Measurements from ENCODE around the gene SYT3.
"Not testable (repeated sequence)": the region's sequence is repeated elsewhere in the genome, so short reads cannot be mapped to it uniquely, and the experiment has no call there.

The SYT3 gene

DNA sequence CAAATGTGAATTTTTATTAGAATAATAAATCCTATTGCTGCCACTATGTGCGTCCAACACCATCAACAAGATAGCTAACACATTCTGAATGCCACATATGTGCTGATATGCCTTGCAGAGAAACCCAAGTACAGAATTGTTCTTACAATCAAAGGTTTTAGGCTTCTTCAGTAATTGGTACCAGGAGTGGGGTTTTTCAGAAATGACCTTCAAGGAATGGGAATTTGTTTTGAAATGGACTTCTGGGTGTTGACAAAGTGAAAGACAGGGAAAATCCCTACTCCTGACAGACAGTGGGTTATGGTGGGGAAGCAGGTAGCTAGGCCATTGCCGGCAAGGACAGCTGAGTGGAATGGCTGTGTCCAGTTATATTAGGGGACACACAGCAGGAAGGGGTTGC is 5.7 kb downstream of the SYT3 start:
- no peak for DNase-seq

DNA sequence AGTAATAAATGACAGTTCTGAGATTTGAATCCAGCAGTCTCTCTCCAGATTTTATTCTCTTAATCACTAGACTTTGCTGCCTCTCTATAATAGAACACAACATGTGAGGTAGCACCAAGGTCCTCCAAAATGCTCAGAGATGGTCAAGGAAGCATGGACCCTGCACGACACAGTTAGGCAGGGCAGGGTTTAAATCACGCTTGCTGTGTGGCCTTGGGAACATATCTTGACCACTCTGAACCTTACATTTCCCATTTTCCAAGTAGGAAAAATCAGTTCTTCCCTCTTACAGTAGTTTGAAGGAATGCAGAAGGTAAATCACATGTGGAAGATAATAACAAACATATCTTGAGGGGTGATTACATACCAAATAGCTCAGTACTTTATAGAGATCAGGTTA is 6.3 kb downstream of the SYT3 start:
- no peak for DNase-seq

DNA sequence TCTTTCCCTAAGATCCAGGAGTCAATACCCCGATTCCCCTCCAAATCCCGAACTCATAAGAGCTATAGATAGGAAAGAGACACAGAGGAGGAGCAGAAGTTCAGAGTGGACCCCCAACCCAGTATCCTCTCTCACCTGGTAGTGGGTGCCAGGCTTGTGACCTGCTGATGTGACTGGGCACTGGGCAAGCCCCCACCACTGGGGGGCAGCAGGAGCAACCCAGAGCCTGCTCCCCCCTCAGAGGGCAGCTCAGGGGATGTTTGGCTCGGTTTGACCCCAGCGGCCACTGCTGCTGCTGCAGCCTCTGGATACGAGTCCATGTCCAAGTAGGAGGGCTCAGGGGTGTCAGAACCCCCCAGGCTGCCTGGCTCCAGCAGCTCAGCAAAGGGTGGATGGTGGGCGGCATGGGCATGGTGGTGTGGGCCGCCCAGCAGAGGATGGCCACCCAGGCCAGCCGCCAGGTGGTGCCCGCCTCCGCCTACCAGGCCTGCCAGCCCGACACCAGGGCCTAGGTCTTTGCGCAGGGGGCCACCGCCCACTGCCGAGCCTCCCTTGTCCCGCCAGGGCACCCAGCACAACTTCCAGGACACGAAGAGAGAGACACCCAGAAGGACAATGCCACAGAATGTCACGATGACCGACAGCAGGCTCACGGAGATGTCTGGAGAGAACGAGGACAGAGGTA is 7.4 kb downstream of the SYT3 start:
- no peak for DNase-seq

DNA sequence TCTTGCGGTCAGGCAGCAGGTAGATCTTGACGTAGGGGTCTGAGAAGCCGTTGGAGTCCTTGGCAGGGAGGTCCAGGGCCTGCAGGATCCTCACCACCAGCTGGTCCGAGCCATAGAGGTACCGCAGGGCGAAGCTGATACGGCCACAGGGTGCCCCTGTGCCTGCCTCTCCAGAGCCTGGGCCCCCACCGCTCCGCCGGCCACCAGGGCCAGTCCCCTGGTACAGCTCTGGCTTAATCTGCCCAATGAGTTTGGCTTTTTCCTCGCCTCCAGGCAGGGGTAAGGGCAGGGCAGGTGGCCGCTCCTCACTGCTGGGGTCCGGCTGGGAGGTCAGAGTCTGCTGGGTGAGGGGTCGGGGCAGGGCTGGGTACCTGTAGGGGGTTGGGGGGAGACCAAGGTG is 9.9 kb downstream of the SYT3 start:
- DNase-seq = no peak

DNA sequence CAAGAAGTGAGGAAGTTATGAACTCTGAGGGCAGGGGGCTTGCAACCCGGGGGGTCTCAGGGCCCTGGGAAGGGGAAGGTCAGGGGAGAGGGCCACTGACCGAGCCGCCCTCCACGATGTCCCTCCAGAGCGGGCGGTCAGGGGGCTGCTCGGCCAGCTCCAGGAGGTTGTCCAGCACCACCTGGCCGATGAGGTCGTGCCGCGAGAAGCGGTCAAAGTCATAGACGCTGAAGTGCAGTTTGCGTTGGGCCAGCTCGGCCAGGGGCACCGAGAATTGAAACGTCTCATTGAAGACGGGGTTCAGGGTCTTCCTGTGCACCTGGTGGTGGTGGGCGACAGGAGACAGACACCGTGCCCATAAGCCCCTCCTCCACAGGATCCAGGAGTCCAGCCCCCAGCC is 10.5 kb downstream of the SYT3 start:
- no peak for DNase-seq

DNA sequence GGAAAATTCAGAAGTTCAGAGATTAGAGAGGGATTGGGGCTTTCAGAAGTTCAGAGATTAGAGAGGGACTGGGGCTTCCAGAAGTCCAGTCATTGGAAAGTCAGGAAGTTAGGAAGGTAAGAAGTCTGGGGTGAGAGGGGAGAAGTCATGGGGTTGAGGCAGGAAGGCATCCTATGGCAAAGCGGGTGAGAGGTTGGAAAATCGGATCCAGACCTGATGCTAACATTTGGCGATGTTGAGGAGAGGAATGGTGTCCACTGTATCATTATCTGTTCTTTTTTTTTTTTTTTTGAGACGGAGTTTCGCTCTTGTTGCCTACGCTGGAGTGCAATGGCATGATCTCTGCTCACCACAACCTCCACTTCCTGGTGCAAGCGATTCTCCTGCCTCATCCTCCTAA is 11.1 kb downstream of the SYT3 start:
- no peak for DNase-seq

DNA sequence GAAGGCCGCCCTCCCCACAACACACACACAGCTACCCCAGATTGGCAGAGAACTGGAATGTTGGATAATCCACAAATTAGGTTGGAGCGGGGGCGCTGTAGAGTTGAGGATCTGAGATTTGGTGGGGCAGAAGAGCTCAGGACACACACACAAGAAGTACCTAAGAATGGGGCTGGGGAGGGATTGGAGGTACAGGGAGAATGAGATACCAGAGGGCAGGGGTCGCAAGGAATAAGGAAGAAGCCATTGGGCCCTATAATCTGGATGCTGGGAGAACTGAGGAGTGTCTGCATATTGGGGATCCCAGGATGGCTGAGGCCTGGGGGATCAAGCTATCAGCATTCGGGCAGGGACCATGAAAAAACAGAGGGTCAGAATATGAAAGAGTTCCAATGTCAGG is 11.5 kb downstream of the SYT3 start:
- DNase-seq = no peak

DNA sequence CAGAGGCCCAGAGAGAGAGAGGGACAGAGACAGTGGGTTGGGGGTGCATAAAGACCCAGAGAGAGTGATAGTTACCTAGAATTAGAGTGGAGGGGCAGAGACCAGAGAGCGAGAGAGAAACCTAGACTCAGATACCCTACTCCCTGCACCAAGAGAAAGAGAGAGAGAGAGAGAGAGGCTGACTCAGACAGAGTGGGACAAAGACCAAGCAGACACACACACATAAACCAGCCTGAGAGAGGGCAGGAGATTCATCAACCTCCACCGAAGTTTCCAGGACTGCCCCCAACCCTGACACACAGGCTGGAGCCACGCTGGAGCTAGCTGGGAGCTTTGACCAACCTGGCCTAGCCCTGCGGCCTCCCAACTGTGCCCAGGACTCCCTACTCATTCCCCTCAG is 12.9 kb downstream of the SYT3 start:
- no peak for DNase-seq

DNA sequence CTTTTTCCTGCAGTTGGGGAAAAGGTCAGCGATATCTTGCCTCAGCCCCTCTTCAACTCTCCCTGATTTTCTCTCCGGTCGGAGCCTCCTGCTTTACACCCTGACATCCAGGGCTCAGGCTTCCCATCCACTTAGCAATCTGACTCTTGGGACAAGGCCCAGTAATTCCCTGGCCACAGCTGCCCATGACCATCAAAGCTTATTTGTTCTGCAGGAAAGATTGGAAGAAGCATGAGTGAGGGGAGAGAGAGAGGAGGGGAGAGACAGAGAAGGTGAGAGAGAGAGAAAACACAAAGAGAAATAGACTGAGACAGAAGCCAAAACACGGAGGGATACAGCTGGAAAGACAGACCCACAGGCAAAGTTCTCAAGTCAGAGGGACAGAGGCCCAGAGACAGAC is 13.7 kb downstream of the SYT3 start:
- DNase-seq = no peak

DNA sequence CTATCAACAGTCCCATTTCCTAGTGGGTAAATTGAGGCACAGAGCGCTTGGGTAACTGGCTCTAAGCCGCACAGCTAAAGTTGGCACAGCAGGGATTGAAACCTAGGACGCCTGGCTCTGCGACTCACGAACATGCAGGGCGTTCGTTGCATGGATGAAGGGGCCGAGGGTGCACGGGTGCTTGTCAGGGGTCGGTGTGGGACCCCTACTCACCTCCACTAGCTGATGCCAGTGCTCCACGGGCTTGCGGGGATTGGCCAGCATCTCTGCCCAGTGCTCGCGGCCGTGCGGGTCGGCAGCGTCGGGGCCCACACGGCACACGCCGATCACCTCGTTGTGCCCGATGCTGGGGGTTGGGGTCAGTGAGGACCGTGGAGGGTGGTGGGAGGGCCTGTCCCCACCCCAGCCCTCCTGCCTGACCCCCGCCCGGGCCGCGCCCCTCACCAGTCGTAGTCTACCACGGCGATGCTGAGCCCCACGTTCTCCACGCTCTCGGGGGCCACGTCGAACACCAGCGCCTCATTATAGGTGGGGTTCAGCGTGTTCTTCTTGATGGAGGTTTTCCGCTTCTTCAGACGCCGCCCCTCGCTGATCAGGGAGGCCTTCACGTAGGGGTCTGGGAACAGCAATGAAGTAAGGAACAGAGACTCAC is 14.6 kb downstream of the SYT3 start:
- no peak for DNase-seq

DNA sequence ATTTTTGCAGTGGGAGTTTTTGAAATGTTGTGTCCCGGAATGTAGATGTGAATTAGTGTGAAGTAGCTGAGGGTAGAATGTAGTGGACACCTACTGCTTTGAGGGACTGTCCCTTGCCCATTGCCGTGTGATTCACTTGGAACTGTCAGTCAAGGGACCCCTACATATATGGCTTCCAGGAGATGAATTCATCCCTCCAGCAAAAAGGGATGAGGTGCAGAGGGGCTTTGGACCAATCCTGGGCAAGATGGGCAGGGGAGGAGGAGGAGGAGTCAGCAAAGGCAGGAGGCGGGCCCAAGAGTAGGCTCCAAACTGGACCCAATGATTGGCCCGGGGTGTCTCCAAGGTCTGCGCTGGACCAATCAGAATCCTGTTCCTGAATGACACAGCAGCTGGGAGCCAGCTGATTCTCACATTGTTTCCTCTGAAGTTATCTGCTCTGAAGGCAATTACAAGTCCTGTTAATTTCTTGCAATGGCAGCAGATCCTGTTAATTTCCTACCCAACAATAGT is 19.2 kb downstream of the SYT3 start:
- DNase-seq = not testable (repeated sequence)

DNA sequence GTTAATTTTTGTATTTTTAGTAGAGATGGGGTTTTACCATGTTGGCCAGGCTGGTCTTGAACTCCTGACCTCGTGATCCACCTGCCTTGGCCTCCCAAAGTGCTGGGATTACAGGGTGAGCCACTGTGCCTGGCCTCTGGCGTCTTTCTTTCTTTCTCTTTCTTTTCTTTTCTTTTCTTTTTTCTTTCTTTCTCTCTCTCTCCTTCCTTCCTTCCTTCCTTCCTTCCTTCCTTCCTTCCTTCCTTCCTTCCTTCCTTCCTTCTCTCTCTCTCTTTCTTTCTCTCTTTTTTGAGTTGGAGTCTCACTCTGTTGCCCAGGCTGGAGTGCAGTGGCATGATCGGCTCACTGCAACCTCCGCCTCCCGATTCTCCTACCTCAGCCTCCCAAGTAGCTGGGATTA is 20.5 kb downstream of the SYT3 start:
- not testable (repeated sequence) for DNase-seq

DNA sequence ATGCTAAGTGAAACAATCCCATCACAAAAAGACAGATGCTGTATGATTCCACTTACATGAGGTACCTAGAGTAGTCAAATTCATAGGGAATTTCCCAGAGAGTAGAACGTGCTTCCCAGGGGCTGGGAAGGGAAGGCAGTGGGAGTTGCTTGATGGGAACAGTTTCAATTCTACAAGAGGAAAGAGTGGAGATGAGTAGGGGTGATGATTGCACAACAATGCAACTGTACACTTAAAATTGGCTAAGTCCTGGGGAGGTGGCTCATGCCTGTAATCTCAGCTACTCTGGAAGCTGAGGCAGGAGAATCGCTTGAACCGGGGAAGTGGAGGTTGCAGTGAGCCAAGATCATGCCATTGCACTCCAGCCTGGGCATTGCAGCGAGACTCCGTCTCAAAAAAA is 21.3 kb downstream of the SYT3 start:
- DNase-seq = not testable (repeated sequence)

DNA sequence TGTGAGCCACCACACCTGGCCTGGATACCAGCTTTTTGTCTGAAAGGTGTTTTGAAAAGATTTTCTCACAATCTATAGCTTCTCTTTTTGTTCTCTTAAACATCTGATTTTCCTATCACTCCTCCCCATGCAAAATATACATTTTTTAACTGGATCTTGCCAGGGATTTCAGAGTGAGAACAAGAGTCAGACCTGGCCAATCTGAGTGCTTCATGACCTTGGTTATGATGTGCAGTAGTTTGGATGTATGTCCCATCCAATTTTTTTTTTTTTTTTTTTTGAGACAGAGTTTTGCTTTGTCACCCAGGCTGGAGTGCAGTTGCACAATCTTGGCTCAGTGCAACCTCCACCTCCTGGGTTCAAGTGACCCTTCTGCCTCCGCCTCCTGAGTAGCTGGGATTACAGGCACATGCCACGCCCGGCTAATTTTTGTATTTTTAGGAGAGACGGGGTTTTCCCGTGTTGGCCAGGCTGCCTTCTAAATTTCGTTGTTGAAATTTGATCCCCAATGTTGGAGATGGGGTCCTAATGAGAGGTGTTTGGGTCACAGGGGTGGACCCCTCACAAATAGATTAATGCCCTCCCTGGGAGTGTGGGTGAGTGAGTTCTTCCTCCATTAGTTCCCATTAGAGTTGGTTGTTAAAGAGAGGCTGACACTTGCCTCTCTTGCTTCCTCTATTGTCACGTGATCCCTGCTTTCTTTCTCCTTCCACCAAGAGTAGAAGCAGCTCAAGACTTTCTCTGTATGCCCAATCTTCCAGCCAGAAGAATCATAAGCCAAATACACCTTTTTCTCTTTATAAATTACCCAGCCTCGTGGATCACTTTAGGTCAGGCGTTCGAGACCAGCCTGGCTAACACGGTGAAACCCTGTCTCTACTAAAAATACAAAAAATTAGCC is 26.9 kb downstream of the SYT3 start:
- DNase-seq = not testable (repeated sequence)

DNA sequence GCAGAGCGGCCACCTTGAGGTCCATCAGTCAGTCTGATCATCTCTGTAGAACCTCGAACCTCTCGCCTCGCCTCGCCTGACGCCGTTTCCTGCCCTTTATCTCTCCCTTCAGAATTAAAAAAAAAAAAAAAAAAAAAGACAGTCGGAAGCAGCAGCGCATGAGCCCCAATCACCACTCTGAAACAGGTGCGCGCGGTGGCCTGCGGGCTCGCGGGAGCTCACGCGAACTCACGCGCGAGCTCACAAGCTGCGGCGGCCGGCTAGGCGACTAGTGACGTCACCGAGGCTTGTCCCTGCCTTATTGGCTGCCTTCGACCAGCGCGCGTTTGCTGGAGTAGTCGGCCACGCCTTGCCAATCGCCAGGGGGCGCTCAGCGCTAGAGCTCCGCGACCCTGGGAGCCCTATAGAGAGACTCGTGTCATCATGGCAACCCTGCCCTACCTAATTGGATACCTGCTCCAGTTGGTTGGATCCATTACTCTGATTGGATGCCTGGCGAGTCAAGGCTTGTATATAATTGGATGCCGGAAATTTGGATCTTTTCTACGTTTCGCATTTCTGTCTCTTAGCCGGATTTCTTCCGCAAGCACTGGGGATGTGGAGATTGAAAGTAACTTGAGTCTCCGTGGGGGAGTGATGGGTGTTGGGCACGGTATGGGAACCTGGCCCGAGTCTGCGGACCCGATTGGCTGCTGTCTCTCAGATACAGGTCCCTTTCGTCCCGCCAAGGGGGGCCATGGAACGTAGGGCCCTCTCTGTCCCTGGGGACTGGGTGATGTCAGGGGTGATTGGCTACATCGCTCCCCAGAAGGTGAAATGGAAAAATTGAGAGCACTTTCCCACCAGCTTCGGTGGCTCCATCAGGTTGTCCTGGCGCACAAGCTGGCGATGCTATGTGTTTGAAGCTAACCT is 31.6 kb downstream of the SYT3 start:
- peak; percentile 94 for DNase-seq

DNA sequence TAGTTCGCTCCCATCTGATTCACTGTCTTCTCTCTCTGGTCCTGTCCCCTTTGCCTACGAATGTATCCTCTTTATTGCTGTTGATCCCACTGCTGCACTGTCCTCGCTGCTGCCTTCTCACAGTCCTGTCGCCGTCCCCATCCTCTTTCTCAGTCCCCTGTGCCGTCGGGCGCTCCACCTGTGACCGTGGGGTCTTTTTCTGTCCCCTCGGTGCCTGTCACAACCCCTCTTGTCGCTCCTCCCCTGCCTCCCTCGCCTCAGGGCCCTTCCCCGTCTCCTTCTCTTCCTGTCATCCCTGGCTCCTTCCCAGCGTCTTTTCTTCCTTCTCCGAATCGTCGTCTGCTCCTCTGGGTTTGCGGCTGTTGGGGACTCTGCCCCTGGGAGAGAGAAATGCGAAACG is 32.3 kb downstream of the SYT3 start:
- DNase-seq = no peak

DNA sequence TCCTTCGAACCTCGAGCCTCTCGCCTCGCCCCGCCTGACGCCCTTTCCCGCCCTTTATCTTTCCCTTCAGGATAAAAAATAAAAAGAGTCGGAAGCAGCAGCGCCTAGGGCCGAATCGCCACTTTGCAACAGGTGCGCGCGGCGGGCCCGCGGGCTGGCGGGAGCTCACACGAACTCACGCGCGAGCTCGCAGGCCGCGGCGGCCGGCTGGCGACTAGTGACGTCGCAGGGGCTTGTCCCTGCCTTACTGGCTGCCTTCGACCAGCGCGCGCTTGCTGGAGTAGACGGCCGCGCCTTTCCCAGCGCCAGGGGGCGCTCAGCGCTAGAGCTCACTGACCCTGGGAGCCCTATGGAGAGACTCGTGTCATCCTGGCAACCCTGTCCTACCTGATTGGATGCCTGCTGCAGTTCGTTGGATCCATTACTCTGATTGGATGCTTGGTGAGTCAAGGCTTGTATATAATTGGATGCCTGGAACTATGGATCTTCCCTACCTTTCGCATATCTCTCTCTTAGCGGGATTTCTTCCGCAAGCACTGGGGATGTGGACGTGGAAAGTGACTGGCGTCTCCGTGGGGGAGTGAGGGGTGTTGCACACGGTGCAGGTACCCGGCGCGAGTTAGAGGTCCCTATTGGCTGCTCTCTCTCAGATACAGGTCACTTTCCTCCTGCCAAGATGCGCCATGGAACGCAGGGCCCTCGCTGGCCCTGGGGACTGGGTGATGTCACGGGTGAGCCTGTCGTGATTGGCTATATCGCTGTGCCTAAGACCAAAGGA is 33.4 kb downstream of the SYT3 start:
- peak; percentile 52 for DNase-seq

DNA sequence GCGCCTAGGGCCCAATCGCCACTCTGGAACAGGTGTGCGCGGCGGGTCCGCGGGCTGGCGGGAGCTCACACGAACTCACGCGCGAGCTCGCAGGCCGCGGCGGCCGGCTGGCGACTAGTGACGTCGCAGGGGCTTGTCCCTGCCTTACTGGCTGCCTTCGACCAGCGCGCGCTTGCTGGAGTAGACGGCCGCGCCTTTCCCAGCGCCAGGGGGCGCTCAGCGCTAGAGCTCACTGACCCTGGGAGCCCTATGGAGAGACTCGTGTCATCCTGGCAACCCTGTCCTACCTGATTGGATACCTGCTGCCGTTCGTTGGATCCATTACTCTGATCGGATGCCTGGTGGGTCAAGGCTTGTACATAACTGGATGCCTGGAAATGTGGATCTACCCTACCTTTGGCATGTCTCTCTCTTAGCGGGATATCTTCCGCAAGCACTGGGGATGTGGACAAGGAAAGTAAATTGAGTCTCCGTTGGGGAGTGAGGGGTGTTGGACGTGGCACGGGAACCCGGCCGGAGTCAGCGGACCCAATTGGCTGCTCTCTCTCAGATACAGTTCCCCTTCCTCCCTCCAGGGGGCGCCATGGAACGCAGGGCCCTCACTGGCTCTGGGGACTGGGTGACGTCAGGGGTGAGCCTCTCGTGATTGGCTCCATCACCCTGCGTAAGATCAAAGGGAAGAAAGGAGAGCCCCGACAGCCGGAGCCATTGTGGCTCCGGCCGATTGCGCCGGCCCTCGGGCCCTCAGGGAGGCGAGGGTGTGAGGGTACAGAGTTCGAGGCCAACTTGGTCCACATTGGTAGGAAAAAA is 35.2 kb downstream of the SYT3 start:
- not testable (repeated sequence) for DNase-seq

DNA sequence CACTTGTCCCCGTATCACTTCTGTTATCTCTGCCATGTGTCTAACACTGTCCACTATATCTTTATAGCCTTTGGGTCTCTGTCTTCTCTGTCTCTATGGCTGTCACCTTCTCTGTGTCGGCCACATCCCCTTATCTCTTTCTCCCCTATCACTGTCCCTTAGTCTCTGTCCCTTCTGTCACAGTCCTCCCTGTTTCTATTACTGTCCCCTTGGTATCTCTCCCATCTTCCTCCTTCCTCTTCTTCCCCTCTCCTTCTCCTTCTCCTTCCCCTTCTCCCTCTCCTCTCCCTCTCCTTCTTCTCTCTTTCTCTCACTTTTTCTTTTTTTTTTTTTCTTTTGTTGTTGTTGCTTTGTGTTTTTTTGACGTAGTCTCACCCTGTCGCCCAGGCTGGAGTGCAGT is 36.7 kb downstream of the SYT3 start:
- no peak for DNase-seq

DNA sequence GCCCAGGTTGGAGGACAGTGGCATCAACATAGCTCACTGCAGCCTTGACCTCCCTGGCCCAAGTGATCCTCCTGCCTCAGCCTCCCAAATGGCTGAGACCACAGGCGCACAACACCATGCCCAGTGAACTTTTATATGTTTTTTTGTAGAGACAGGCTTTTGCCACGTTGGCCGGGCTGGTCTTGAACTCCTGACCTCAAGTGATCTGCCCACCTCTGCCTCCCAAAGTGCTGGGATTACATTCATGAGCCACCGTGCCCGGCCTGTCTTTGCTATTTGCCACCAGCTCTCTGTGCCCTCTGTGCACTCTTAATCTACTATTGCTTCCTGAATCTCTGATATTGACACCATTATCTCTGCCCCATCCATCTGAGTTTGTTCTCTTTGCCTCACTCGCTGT is 37.2 kb downstream of the SYT3 start:
- DNase-seq = no peak

DNA sequence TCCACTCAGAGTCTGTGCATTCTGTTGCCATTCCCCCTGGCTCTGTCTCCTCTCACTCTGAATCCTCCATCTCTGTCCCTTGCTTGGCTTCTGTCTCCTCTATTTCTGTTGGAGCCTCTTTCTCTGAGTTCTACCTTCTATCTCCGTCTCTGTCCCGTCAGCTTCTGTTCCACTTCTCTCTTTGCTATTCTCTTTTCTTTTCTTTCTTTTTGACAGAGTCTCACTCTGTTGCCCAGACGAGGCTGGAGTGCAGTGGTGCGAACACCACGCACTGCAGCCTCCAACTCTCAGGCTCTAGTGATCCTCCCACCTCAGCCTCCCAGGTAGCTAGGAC is 37.6 kb downstream of the SYT3 start:
- no peak for DNase-seq

Data from retina (tissue), 1 donor.